ENCODE measurements around the gene CDHR5.
"Not testable (repeated sequence)": the region's sequence is repeated elsewhere in the genome, so short reads cannot be mapped to it uniquely, and the experiment has no call there.

Gene CDHR5

GRCh38 chr11:624705-625635, at the start of gene CDHR5:
Gene CDHR5 (minus strand): TSS chr11:624955. CDS start chr11:624902, 53 bp downstream.
- DNase-seq, result no peak

- no peak for DNase-seq
These were observed 49.7 kb upstream of the CDHR5 start for GRCh38 chr11:674406-674805.

GRCh38 chr11:673866-674265, 49.1 kb upstream of the CDHR5 start:
- DNase-seq, result no peak

- no peak for DNase-seq
These were observed 41.0 kb upstream of the CDHR5 start for GRCh38 chr11:665704-666281.

- no peak for DNase-seq
These were observed 40.4 kb upstream of the CDHR5 start for GRCh38 chr11:665062-665703.

- no peak for DNase-seq
These were observed 38.0 kb upstream of the CDHR5 start for GRCh38 chr11:662689-663274.

GRCh38 chr11:660681-661444, 36.1 kb upstream of the CDHR5 start:
- no peak for DNase-seq

- no peak for DNase-seq
These were observed 35.5 kb upstream of the CDHR5 start for GRCh38 chr11:660281-660680.

- DNase-seq, result no peak
These were observed 34.9 kb upstream of the CDHR5 start for GRCh38 chr11:659532-660085.

GRCh38 chr11:657691-658126, 33.0 kb upstream of the CDHR5 start:
- DNase-seq, result no peak

- no peak for DNase-seq
These were observed 32.1 kb upstream of the CDHR5 start for GRCh38 chr11:656866-657265.

GRCh38 chr11:656426-656825, 31.7 kb upstream of the CDHR5 start:
- DNase-seq, result no peak

GRCh38 chr11:655036-655726, 30.4 kb upstream of the CDHR5 start:
- no peak for DNase-seq

GRCh38 chr11:654444-654843, 29.7 kb upstream of the CDHR5 start:
- DNase-seq, result not testable (repeated sequence)

GRCh38 chr11:653837-654236, 29.1 kb upstream of the CDHR5 start:
- no peak for DNase-seq

- DNase-seq, result not testable (repeated sequence)
These were observed 28.4 kb upstream of the CDHR5 start for GRCh38 chr11:653136-653535.

- no peak for DNase-seq
These were observed 25.7 kb upstream of the CDHR5 start for GRCh38 chr11:650482-650881.

GRCh38 chr11:647672-648158, 23.0 kb upstream of the CDHR5 start:
- DNase-seq, result not testable (repeated sequence)

- DNase-seq, result no peak
These were observed 21.5 kb upstream of the CDHR5 start for GRCh38 chr11:646214-646613.

GRCh38 chr11:645536-645935, 20.8 kb upstream of the CDHR5 start:
- DNase-seq, result no peak
